ENCODE results near the gene GPR78.
"Not testable (repeated sequence)": the region's sequence is repeated elsewhere in the genome, so short reads cannot be mapped to it uniquely, and the experiment has no call there.

The GPR78 gene

DNA sequence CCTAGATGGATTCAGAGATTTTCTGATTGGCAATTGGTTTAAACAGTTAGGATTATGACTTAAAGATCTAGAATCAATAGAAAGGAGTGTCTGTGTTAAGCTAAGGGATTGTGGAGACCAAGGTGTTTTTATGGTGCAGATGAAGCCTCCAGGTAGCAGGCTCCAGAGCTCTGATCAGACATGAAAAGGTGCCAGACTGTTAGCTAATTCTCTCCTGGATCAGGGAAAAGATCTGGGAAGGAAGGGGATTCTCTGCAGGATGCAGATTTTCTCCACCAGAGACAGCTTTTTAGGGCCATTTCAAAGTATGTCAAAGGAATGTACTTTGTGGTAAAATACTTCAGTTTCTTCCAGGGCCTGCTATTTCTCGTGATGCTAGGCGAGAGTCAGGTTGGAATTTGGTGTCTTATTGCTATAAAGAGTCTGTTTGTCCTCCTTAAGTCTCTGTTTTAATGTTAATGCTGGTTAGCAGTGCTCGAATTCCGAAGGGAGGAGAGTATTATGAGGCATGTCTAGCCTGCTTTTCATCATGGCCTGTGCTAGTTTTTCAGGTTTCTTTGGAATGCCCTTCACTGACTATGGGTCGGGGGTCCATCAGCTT, 12.0 kb upstream of the GPR78 start:
- no peak for DNase-seq

GRCh38 chr4:8570201-8570600, 10.0 kb upstream of the GPR78 start:
- DNase-seq = no peak

DNA sequence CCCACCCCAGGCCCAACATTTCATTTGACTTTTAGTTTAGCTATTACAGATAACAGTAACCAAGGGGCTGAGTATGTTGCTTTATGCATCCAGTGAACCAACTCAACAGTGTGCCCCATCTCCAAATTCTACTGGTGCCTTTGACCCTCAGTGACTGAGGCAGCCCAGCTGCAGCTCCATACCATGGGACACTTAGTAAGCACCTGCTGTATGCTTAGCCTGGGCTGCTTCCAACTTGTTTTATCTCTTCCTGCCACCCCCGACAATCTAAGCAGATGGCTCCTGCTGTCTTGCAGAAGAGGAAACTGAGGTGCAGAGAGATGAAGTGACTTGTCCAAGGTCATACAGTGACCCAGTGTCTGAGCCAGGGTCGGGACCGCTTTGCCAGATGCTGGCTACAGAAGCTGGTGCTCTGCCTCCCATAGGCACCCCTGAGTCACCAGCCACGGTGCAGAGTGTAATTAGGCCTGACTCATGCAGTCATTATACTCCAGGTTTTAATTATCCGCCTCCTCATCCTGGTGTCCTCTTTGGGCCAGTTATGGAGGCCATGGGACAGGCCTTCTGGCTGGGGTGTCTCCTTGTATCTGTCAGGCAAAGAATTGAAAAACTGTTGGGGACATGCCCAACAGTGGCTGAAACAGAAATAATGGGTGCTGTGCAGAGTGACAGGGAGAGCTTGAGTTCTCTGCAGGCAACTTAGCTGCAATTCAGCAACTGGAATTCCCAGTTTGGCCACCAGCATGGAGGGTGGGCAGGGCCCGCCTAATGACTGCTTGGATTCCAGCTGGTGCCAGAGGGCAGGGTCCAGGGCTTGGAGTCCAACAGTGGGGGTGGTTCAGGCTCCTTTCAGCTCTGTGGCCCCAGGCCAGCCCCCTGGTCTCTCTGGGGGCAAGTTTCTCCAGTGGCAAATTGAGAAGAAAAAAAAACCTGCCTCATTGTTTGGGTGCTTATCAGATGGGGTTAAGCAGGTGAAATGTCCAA, 8.2 kb upstream of the GPR78 start:
- DNase-seq = no peak

GRCh38 chr4:8573266-8573665, 6.9 kb upstream of the GPR78 start:
- DNase-seq = no peak

GRCh38 chr4:8574796-8575370, 5.3 kb upstream of the GPR78 start:
- DNase-seq = no peak

- no peak for DNase-seq
Measured at GRCh38 chr4:8575457-8575856, 4.7 kb upstream of the GPR78 start.

DNA sequence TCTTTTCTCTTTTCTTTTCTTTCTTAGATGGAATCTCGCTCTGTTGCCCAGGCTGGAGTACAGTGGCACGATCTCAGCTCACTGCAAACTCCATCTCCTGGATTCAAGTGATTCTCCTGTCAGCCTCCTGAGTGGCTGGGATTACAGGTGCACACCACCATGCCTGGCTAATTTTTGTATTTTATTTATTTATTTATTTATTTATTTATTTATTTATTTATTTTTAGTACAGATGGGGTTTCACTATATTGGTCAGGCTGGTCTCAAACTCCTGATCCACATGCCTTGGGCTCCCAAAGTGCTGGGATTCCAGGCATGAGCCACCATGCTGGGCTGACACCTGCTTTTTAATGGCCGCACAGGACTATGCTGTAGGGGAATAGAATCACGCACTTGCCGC, 3.6 kb upstream of the GPR78 start:
- DNase-seq = not testable (repeated sequence)

DNA sequence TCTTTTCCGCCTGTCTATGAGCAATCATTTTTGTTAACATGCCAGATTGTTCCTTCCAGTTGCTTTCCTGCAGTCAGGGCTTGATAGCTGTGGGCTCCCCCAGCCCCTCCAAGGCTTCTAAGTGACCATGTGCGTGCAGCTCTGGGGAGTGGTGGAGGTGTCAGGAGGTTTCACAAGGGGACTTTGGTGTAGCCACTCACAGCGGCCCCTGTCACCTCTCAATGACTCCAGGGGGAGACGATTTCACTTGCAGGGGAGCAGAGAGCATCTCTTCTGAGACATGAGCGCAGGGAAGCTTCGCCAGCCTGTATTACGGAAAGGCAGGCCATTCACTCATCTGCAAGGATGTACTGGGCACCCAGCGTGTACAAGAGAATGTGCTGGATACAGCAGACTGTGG, 3.1 kb upstream of the GPR78 start:
- no peak for DNase-seq

- no peak for DNase-seq
Measured at GRCh38 chr4:8577972-8578371, 2.2 kb upstream of the GPR78 start.

- no peak for DNase-seq
Measured at GRCh38 chr4:8578717-8579116, 1.5 kb upstream of the GPR78 start.

GRCh38 chr4:8579526-8580320, 469 bp upstream of the GPR78 start:
- DNase-seq = no peak

GRCh38 chr4:8581094-8581861, 1.1 kb downstream of the GPR78 start:
- no peak for DNase-seq

- no peak for DNase-seq
Measured at GRCh38 chr4:8582016-8582415, 1.8 kb downstream of the GPR78 start.

GRCh38 chr4:8582436-8582835, 2.2 kb downstream of the GPR78 start:
- DNase-seq = no peak

DNA sequence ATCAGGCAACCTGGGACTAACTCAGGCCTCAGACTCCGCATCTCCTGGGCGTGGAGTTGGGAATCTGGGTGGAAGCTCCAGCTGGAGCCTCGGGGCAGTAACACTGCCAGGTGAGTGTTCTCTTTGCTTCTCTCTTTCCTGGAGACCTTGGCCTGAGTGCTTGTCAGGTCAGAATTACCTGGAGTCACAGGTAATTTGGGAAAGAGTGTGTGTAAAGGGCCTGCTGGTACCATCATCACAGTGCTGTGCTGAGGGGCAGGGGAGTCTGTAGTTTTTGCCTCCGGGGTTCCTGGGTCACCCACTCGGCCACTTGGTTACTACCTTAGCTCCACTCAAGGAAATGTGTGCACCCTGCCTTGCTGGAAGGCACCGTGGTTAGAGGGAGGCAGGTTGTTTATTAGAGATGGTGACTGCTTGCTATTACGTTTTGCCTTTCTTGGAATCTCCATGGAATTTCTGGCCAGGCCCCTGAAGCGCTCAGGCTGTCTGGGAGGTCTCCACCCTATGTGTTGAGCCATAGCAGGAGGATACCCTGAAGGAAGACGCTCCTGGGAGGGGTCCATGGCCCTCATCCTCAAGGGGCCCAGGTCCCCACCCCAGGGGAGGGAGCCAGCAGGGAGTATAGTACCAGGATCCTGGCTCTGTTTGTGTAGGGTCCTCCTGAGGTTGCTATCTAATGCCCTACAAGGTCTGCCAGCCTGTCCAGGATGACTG, 2.9 kb downstream of the GPR78 start:
- DNase-seq = no peak

DNA sequence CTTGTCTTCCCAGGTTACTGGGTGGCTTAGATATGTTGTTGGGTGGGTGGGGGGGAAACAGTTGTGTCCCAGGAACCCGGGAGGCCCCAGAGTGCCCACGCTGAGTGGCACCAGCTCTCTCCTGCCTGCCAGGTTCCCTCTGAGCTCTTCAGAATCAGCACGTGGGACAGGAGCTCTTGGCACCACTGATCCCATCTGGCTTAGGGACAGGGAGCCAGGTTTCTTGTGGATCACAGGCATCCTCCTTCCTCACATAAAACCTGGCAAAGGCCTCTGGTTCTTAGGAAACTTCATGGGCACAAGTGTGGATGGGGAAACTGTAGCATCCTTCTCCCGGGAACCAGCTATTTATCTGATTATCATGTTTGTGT, 3.4 kb downstream of the GPR78 start:
- DNase-seq = no peak

GRCh38 chr4:8585186-8585585, 5.0 kb downstream of the GPR78 start:
- DNase-seq = no peak

DNA sequence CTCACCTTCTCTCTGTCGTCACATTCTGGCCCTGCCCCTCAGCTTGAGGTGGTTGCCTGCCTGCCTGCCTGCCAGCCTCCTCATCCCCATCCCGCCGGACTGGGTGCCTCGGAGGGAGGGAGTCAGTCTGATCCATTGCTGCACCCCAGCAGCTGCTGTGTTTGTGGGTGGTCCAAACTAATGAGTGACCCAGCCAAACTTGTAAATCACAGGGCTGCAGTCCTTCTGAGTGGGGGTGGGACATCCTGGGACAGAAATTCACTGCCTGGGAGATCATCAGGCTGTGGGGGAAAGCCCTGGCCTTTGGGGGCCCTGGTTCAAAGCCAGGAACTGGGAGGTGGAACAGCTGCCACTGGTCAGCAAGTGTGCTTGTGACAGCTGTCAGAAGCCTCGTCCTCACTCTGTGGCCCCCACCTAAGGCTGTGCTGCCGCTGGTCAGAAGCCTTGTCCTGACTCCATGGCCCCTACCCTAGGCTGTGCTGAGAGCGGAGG, 5.6 kb downstream of the GPR78 start:
- no peak for DNase-seq

GRCh38 chr4:8586246-8586645, 6.1 kb downstream of the GPR78 start:
- no peak for DNase-seq

DNA sequence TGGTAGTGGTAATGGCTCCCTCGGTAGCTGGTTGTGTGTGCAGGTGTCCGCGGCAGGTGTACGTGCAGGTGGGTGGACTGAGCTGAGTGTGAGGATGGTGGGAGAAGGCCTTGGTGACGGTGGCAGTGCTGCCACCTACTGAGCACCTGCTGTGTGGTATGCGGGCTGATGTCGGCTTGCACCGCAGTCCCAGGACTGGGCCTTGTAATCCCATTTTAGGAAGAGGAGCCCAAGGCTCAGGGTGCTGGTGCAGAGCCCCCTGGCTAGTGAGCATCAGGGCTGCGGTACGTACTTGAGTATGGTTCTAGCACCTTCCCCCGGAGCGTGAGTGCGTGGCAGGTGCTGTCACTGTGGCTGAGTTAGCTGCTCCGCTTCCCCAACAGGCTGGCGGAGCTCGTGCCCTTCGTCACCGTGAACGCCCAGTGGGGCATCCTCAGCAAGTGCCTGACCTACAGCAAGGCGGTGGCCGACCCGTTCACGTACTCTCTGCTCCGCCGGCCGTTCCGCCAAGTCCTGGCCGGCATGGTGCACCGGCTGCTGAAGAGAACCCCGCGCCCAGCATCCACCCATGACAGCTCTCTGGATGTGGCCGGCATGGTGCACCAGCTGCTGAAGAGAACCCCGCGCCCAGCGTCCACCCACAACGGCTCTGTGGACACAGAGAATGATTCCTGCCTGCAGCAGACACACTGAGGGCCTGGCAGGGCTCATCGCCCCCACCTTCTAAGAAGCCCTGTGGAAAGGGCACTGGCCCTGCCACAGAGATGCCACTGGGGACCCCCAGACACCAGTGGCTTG, 6.7 kb downstream of the GPR78 start:
- peak; percentile 13 for DNase-seq
